COLO668 (cell line): Measurements from ENCODE around the gene CKLF.
A peak's percentile ranks its signal among the peaks of the same experiment; 100 is the strongest.
"Not testable (repeated sequence)": the region's sequence is repeated elsewhere in the genome, so short reads cannot be mapped to it uniquely, and the experiment has no call there.

ENCODE experiments used
- DNase-seq: peaks from one replicate; lab custom pipeline; 2025; ENCODE audit not compliant: unreplicated experiment; lab: John Stamatoyannopoulos, UW

CKLF gene

GRCh38 chr16:66542396-66542795 is 10.0 kb upstream of the CKLF start:
- no peak for DNase-seq

- DNase-seq = no peak
Observed at GRCh38 chr16:66543541-66543940, 8.8 kb upstream of the CKLF start.

GRCh38 chr16:66544016-66544757 is 8.2 kb upstream of the CKLF start:
- no peak for DNase-seq

- DNase-seq = no peak
Observed at GRCh38 chr16:66547101-66547989, 5.0 kb upstream of the CKLF start.

- DNase-seq = no peak
Observed at GRCh38 chr16:66548068-66548467, 4.3 kb upstream of the CKLF start.

- DNase-seq = no peak
Observed at GRCh38 chr16:66548868-66549267, 3.5 kb upstream of the CKLF start.

- DNase-seq = peak; percentile 80
Observed at GRCh38 chr16:66549284-66550131, 2.9 kb upstream of the CKLF start, which contains the start of gene TK2. Gene TK2 (minus strand): TSS chr16:66550122. CDS start chr16:66550061, 61 bp downstream.

- DNase-seq = peak; percentile 67
Observed at GRCh38 chr16:66551348-66551759, 1.0 kb upstream of the CKLF start.

GRCh38 chr16:66551788-66552285 is 539 bp upstream of the CKLF start:
- no peak for DNase-seq

- DNase-seq = peak; percentile 19
Observed at GRCh38 chr16:66553223-66553622, 847 bp downstream of the CKLF start.

GRCh38 chr16:66554021-66554420 is 1.6 kb downstream of the CKLF start:
- DNase-seq = no peak

- DNase-seq = no peak
Observed at GRCh38 chr16:66554495-66554894, 2.1 kb downstream of the CKLF start.

GRCh38 chr16:66560107-66560506 is 7.7 kb downstream of the CKLF start:
- no peak for DNase-seq

- no peak for DNase-seq
Observed at GRCh38 chr16:66561381-66562080, 9.2 kb downstream of the CKLF start.

GRCh38 chr16:66562409-66562808 is 10.0 kb downstream of the CKLF start:
- no peak for DNase-seq

GRCh38 chr16:66562986-66563385 is 10.6 kb downstream of the CKLF start:
- DNase-seq = no peak

- no peak for DNase-seq
Observed at GRCh38 chr16:66563574-66564334, 11.4 kb downstream of the CKLF start.

- DNase-seq = no peak
Observed at GRCh38 chr16:66566051-66566901, 13.9 kb downstream of the CKLF start, which contains the start of gene CMTM1. Gene CMTM1 (plus strand): TSS chr16:66566439. CDS start chr16:66566514, 75 bp downstream.

GRCh38 chr16:66567270-66567669 is 14.9 kb downstream of the CKLF start:
- DNase-seq = not testable (repeated sequence)
